ENCODE measurements around the gene CLPSL1. TPM values are rescaled to one million over a fixed set of nuclear protein-coding genes. Genes with fewer than 3 reads are reported as not detected.

Gene CLPSL1
- total and polyA plus RNA-seq, 2 of the 8 experiments (the other 6 are each of a cell fraction or from before 2014, with no cell fraction given) = not detected

- Histone ChIP-seq H3K18ac (ENCODE audit: extremely low read depth, low read length) (no peak within 1 kb of the TSS; the same call in 1 of the 2 replicates), H2BK12ac (ENCODE audit: low read depth, low read length) (no peak within 1 kb of the TSS), H3K56ac (replicated peaks; ENCODE audit: insufficient read length, low read depth, low read length) (no peak within 1 kb of the TSS), H2BK120ac (replicated peaks; ENCODE audit: low read depth, low read length) (no peak within 1 kb of the TSS), H3K9ac (replicated peaks in 1 of 4; ENCODE audit: extremely low read depth in 1 of 4, low read depth in 3 of 4, low read length in 3 of 4) (peak within 1 kb of the TSS in 1 of 4 experiments; percentile 44; a peak in 1 of 7 replicates), H3K36me3 (ENCODE audit: control insufficient read depth in 2 of 4, insufficient read depth in 4 of 4, low read length in 3 of 4) (no peaks in the 10 kb centered on the region), H3K4me3 (ENCODE audit: extremely low read depth in 1 of 4, insufficient read depth in 2 of 4, low read depth in 3 of 4, low read length in 4 of 4) (peak within 1 kb of the TSS; percentile 61 to 69 (median 63)), H3K27me3 (replicated peaks in 1 of 4; ENCODE audit: control insufficient read depth in 3 of 4, extremely low read depth in 1 of 4, insufficient read depth in 3 of 4, low read length in 3 of 4) (no peaks in the 10 kb centered on the region; a peak in 1 of 7 replicates), H3K9me3 (ENCODE audit: insufficient read depth in 2 of 2, low read depth in 1 of 2, low read length in 1 of 2) (no peaks in the 10 kb centered on the region), H3K23ac (ENCODE audit: insufficient read length) (no peak within 1 kb of the TSS), H3K14ac (ENCODE audit: insufficient read length) (no peak within 1 kb of the TSS), H4K8ac (ENCODE audit: extremely low read depth, insufficient read depth, low read length) (peak within 1 kb of the TSS; percentile 69; the same call in 1 of the 2 replicates), H4K91ac (replicated peaks; ENCODE audit: insufficient read length, low read length) (peak within 1 kb of the TSS; percentile 30), H2BK15ac (ENCODE audit: low read length) (no peak within 1 kb of the TSS), H2BK5ac (ENCODE audit: low read depth, low read length) (no peak within 1 kb of the TSS), H4K20me1 (replicated peaks in 1 of 2; ENCODE audit: control insufficient read depth in 1 of 2, insufficient read depth in 2 of 2, low read length in 2 of 2) (no peaks in the 10 kb centered on the region), H3K79me1 (ENCODE audit: low read depth, low read length) (no peaks in the 10 kb centered on the region), H3K4ac (replicated peaks; ENCODE audit: insufficient read length, low read depth, low read length) (no peak within 1 kb of the TSS), H3K27ac (ENCODE audit: low read depth, low read length) (no peak within 1 kb of the TSS), H3K23me2 (ENCODE audit: low read depth, low read length) (peaks cover 2% of the 10 kb centered on the region; the same call in 1 of the 2 replicates), H3K79me2 (ENCODE audit: control insufficient read depth in 1 of 2, insufficient read depth in 2 of 2, low read length in 2 of 2) (no peaks in the 10 kb centered on the region), H4K5ac (ENCODE audit: insufficient read length, low read depth, low read length) (no peak within 1 kb of the TSS), H2BK20ac (ENCODE audit: low read length) (no peak within 1 kb of the TSS), H2AFZ (ENCODE audit: low read length) (0 out of 2 replicates have a peak within 1 kb of the TSS, but pooled peaks have one; percentile 96), H3K4me2 (ENCODE audit: insufficient read depth in 1 of 2, low read depth in 2 of 2, low read length in 2 of 2) (peak within 1 kb of the TSS; percentile 70 to 86), H2AK5ac (ENCODE audit: low read depth, low read length) (no peak within 1 kb of the TSS), H3K4me1 (replicated peaks in 1 of 4; ENCODE audit: control insufficient read depth in 3 of 4, insufficient read depth in 4 of 4, low read length in 3 of 4) (peaks cover 0 to 7% (median 2%) of the 10 kb centered on the region in 4 experiments; a peak in 3 of 7 replicates)
- peak; percentile 19 to 96 for DNase-seq (ENCODE audit: low read depth in 1 of 2, low spot score in 2 of 2)
- POLR2A ChIA-PET (ENCODE audit: partially characterized antibody) = interaction anchor here (1.0 kb wide), 1 partner anchor 116 kb away, joined by 3 read pairs; the partner anchor contains the start of gene SRPK1
- TF ChIP-seq RAD21 (IDR thresholded peaks at IDR 0.05 in 1 of 2, conservative IDR thresholded peaks at IDR 0.05 in 1 of 2; ENCODE audit: low read depth in 2 of 2, low read length in 2 of 2) = peak in 1 of 2 experiments; percentile 18; a peak in 1 of 4 replicates
- 0 out of 2 replicates have a peak, but pooled peaks have one; percentile 14 for TF ChIP-seq TEAD4 (IDR thresholded peaks at IDR 0.05; ENCODE audit: low read depth, low read length)
- TF ChIP-seq KDM4A (IDR thresholded peaks at IDR 0.05; ENCODE audit: low read depth, low read length, severe bottlenecking) = peak; percentile 50
- TF ChIP-seq RFX5 (IDR thresholded peaks at IDR 0.05; ENCODE audit: borderline replicate concordance, low read depth, low read length) = no peak
- TF ChIP-seq SIN3A (conservative IDR thresholded peaks at IDR 0.05 in 1 of 2, IDR thresholded peaks at IDR 0.05 in 1 of 2; ENCODE audit: low read depth in 1 of 2, low read length in 2 of 2) = peak; percentile 75 to 91; a peak in 2 of 4 replicates
- TF ChIP-seq HDAC6 (IDR thresholded peaks at IDR 0.05; ENCODE audit: low read depth, low read length) = no peak
- 0 out of 4 replicates have a peak, but pooled peaks of 1 of the 2 experiments have one; percentile 66 for TF ChIP-seq HDAC2 (IDR thresholded peaks at IDR 0.05; ENCODE audit: borderline replicate concordance in 1 of 2, low read depth in 2 of 2, low read length in 2 of 2)
- TF ChIP-seq EGR1 (IDR thresholded peaks at IDR 0.05; ENCODE audit: borderline replicate concordance, low read depth, low read length) = no peak
- WGBS, 2 experiments (ENCODE audit: extremely low coverage in 1 of 2, insufficient coverage in 1 of 2, insufficient read length in 1 of 2, insufficient replicate concordance in 2 of 2, low coverage in 1 of 2, low lambda C conversion rate in 2 of 2, missing lambda C conversion rate in 1 of 2) = 37% methylated on average over 17 of the region's 40 CpGs; no CpG with 5 or more reads in 1 of the 2 experiments
- CTCF ChIA-PET (ENCODE audit: partially characterized antibody) = interaction anchor here (1.2 kb wide), 1 partner anchor 150 kb away, joined by 3 read pairs; no protein-coding TSS in a partner anchor
- FAIRE-seq = no peak
Observed at GRCh38 chr6:35804996-35805736, 24.3 kb downstream of the CLPSL1 start, which contains the start of gene LHFPL5. Gene LHFPL5, plus strand, starts transcription at chr6:35805352. Its CDS starts 319 bp downstream, at chr6:35805671.
